MCF 10A (cell line): ENCODE data around the gene TTC7B. TPM values are rescaled to one million over a fixed set of nuclear protein-coding genes. Genes with fewer than 3 reads are reported as not detected.

Source experiments
- BruUV-seq: library from RNA; stranded (reverse); fragments of 400-500 nt; replicated peaks from 2 replicates; lab custom pipeline; 2021; lab: Mats Ljungman, UMichigan
- CTCF ChIA-PET: fragments of 300-600 bp; sonication (Branson Sonifier 250); formaldehyde crosslinking; extraction: SDS; loops from one replicate; lab custom pipeline; 2021; ENCODE audit warnings: antibody characterized with exemption, inconsistent platforms; lab: Yijun Ruan, JAX
- POLR2A ChIA-PET: fragments of 300-600, 350-650 bp; sonication (Branson Sonifier 250); formaldehyde crosslinking; extraction: SDS; loops from one replicate; lab custom pipeline; 2020; ENCODE audit warnings: antibody characterized with exemption, inconsistent platforms; lab: Yijun Ruan, JAX
- DNase-seq: peaks from one replicate; pipeline ENCODE4 v3.0.0-alpha.2; 2018; ENCODE audit not compliant: unreplicated experiment
- H3K27ac Mint-ChIP-seq: one replicate; pipeline ENCODE4 v1.8.0; 2022; ENCODE audit warnings: mild to moderate bottlenecking, low read depth, mixed read lengths; ENCODE audit not compliant: unreplicated experiment
- H3K27me3 Mint-ChIP-seq: one replicate; pipeline ENCODE4 v1.8.0; 2022; ENCODE audit warnings: mixed read lengths; ENCODE audit not compliant: insufficient read depth, unreplicated experiment
- H3K36me3 Mint-ChIP-seq: one replicate; pipeline ENCODE4 v1.8.0; 2022; ENCODE audit warnings: mild to moderate bottlenecking, moderate library complexity, mixed read lengths; ENCODE audit not compliant: insufficient read depth, unreplicated experiment
- H3K4me1 Mint-ChIP-seq: one replicate; pipeline ENCODE4 v1.8.0; 2022; ENCODE audit warnings: mixed read lengths; ENCODE audit not compliant: insufficient read depth, unreplicated experiment
- H3K4me3 Mint-ChIP-seq: one replicate; pipeline ENCODE4 v1.8.0; 2022; ENCODE audit warnings: mild to moderate bottlenecking, moderate library complexity, mixed read lengths; ENCODE audit not compliant: unreplicated experiment
- H3K9me3 Mint-ChIP-seq: one replicate; pipeline ENCODE4 v1.8.0; 2022; ENCODE audit warnings: mixed read lengths; ENCODE audit not compliant: unreplicated experiment
- intact Hi-C: fragments of 100-400 bp; cut with micrococcal nuclease; formaldehyde crosslinking; loops from 2 replicates; pipeline ENCODE4 v1.14.1; 2022
- total RNA-seq: library from RNA; stranded (reverse); gene quantifications from 2 replicates; pipeline ENCODE4 v1.2.3, GENCODE V29; 2022
- TF ChIP-seq, protein P1 (sequence below): fragments of 200-600 bp; IDR thresholded peaks from one replicate; pipeline ENCODE4 v1.8.0; 2022; ENCODE audit warnings: antibody characterized with exemption, mild to moderate bottlenecking; ENCODE audit not compliant: unreplicated experiment

TTC7B gene
- total RNA-seq, 1 experiment from 2014 or later, result 31.1 TPM

- no peaks in the 10 kb centered on the region for H3K27me3 Mint-ChIP-seq
- BruUV-seq, result no TSS peak
- no peaks in the 10 kb centered on the region for H3K9me3 Mint-ChIP-seq
- H3K4me3 Mint-ChIP-seq, result no peak overlapping the region
- H3K27ac Mint-ChIP-seq, result no peak overlapping the region
- H3K4me1 Mint-ChIP-seq, result no peaks in the 10 kb centered on the region
- no peak for DNase-seq
- ChIA-PET CTCF (interaction anchor here (1.5 kb wide), 1 partner anchor 11 kb away, joined by 4 read pairs; no protein-coding TSS in a partner anchor), POLR2A (interaction anchor here (0.6 kb wide), 1 partner anchor 55 kb away, joined by 4 read pairs; no protein-coding TSS in a partner anchor)
- intact Hi-C loops, result no loop called here
- TF ChIP-seq, protein P1, sequence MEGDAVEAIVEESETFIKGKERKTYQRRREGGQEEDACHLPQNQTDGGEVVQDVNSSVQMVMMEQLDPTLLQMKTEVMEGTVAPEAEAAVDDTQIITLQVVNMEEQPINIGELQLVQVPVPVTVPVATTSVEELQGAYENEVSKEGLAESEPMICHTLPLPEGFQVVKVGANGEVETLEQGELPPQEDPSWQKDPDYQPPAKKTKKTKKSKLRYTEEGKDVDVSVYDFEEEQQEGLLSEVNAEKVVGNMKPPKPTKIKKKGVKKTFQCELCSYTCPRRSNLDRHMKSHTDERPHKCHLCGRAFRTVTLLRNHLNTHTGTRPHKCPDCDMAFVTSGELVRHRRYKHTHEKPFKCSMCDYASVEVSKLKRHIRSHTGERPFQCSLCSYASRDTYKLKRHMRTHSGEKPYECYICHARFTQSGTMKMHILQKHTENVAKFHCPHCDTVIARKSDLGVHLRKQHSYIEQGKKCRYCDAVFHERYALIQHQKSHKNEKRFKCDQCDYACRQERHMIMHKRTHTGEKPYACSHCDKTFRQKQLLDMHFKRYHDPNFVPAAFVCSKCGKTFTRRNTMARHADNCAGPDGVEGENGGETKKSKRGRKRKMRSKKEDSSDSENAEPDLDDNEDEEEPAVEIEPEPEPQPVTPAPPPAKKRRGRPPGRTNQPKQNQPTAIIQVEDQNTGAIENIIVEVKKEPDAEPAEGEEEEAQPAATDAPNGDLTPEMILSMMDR, result no peak
- H3K36me3 Mint-ChIP-seq, result no peaks in the 10 kb centered on the region
Measured at GRCh38 chr14:90805662-90806540, 10.3 kb downstream of the TTC7B start.

DNA sequence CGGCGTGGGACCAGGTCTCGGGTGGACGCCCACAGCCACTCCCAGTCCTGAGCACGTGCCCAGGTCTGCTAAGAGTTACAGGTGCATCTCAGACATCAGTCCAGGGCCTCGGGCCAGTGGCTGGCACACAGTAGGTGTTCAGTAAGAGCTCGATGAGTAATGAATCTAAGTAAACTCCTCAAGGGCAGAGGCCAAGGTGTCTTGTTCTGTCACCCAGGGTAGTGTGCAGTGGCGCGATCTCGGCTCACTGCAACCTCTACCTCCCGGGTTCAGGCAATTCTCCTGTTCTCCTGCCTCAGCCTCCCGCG is 11.2 kb downstream of the TTC7B start:
- ChIA-PET CTCF (interaction anchor here (1.5 kb wide), 1 partner anchor 12 kb away, joined by 4 read pairs; no protein-coding TSS in a partner anchor), POLR2A (interaction anchor here (0.6 kb wide), 1 partner anchor 54 kb away, joined by 4 read pairs; no protein-coding TSS in a partner anchor)
- TF ChIP-seq, protein P1, result no peak
- Mint-ChIP-seq H3K4me3 (no peak overlapping the region), H3K4me1 (no peaks in the 10 kb centered on the region), H3K27me3 (no peaks in the 10 kb centered on the region), H3K9me3 (no peaks in the 10 kb centered on the region), H3K36me3 (no peaks in the 10 kb centered on the region), H3K27ac (no peak overlapping the region)
- no TSS peak for BruUV-seq
- intact Hi-C loops, result no loop called here
- DNase-seq, result no peak

GRCh38 chr14:90804292-90805083 is 11.7 kb downstream of the TTC7B start:
- intact Hi-C loops, result no loop called here
- no peaks in the 10 kb centered on the region for H3K27me3 Mint-ChIP-seq
- ChIA-PET POLR2A (no interaction called here), CTCF (interaction anchor here (0.6 to 1.5 kb wide), 4 partner anchors 13 to 498 kb away, joined by 3 to 6 read pairs (median 4); no protein-coding TSS in a partner anchor)
- TF ChIP-seq, protein P1, result no peak
- H3K27ac Mint-ChIP-seq, result no peak overlapping the region
- DNase-seq, result no peak
- no peaks in the 10 kb centered on the region for H3K36me3 Mint-ChIP-seq
- BruUV-seq, result no TSS peak
- peaks cover 1% of the 10 kb centered on the region for H3K4me1 Mint-ChIP-seq
- H3K9me3 Mint-ChIP-seq, result no peaks in the 10 kb centered on the region
- H3K4me3 Mint-ChIP-seq, result no peak overlapping the region

GRCh38 chr14:90803249-90803648 is 13.0 kb downstream of the TTC7B start:
- ChIA-PET POLR2A (interaction anchor here (0.5 kb wide), 1 partner anchor 355 kb away, joined by 3 read pairs; no protein-coding TSS in a partner anchor), CTCF (interaction anchor here (1.5 kb wide), 1 partner anchor 45 kb away, joined by 6 read pairs; no protein-coding TSS in a partner anchor)
- no peak overlapping the region for H3K4me3 Mint-ChIP-seq
- H3K27me3 Mint-ChIP-seq, result no peaks in the 10 kb centered on the region
- H3K9me3 Mint-ChIP-seq, result no peaks in the 10 kb centered on the region
- intact Hi-C loops, result no loop called here
- H3K27ac Mint-ChIP-seq, result no peak overlapping the region
- DNase-seq, result no peak
- H3K36me3 Mint-ChIP-seq, result no peaks in the 10 kb centered on the region
- TF ChIP-seq, protein P1, result no peak
- BruUV-seq, result no TSS peak
- peaks cover 7% of the 10 kb centered on the region for H3K4me1 Mint-ChIP-seq
